CD14-positive monocyte (primary cell): ENCODE results near the gene ATPAF1. TPM values are rescaled to one million over a fixed set of nuclear protein-coding genes. Genes with fewer than 3 reads are reported as not detected.

ENCODE experiments used
- DNase-seq, 3 donors: peaks; one replicate each; pipeline ENCODE4 v3.0.0-alpha.2; 2011 to 2022
- H2AFZ ChIP-seq: 2 replicates; pipeline ENCODE4 v1.6.0; 2012; ENCODE audit warnings: mild to moderate bottlenecking, low read depth, low read length, inconsistent platforms; ENCODE audit not compliant: insufficient read depth, poor library complexity, severe bottlenecking
- H3K27ac ChIP-seq, 2 donors: 1 replicate in 1 of 2; 2 replicates in 1 of 2; pipeline ENCODE4 v1.5.1; 2012 to 2013; ENCODE audit warnings: low read length in 2 of 2, control low read depth in 1 of 2, inconsistent platforms in 1 of 2, low read depth in 1 of 2, mild to moderate bottlenecking in 1 of 2
- H3K27me3 ChIP-seq, 2 donors: one replicate each; pipeline versions ENCODE4 v1.6.0 to v1.6.1; 2011 to 2013; ENCODE audit warnings: low read length in 2 of 2; ENCODE audit not compliant: control insufficient read depth in 2 of 2, insufficient read depth in 2 of 2
- H3K36me3 ChIP-seq, 2 donors: replicated peaks in 1 of 2; 1 replicate in 1 of 2; 2 replicates in 1 of 2; pipeline versions ENCODE4 v1.5.1 to v1.6.1; 2012 to 2013; ENCODE audit warnings: low read length in 2 of 2, control low read depth in 1 of 2, inconsistent platforms in 1 of 2, mild to moderate bottlenecking in 1 of 2; ENCODE audit not compliant: insufficient read depth in 2 of 2, control insufficient read depth in 1 of 2
- H3K4me1 ChIP-seq, 2 donors: 1 replicate in 1 of 2; 2 replicates in 1 of 2; pipeline versions ENCODE4 v1.5.1 to v1.6.1; 2012 to 2013; ENCODE audit warnings: low read length in 2 of 2, control low read depth in 1 of 2, inconsistent platforms in 1 of 2, mild to moderate bottlenecking in 1 of 2, moderate library complexity in 1 of 2; ENCODE audit not compliant: insufficient read depth in 2 of 2, control insufficient read depth in 1 of 2
- H3K4me2 ChIP-seq: replicated peaks from 2 replicates; pipeline ENCODE3; 2012; ENCODE audit warnings: low read length, moderate library complexity, mild to moderate bottlenecking; ENCODE audit not compliant: poor library complexity, severe bottlenecking; ENCODE audit errors: extremely low read depth
- H3K4me3 ChIP-seq, 3 experiments: fragments of 200-600 bp in 1 of 3; sonication (generic) in 1 of 3; replicated peaks in 1 of 3; 1 replicate in 2 of 3; 2 replicates in 1 of 3; pipeline ENCODE4 v1.5.1; 2011 to 2013; ENCODE audit warnings: low read length in 3 of 3, mild to moderate bottlenecking in 3 of 3, control low read depth in 2 of 3, low read depth in 2 of 3, inconsistent platforms in 1 of 3, moderate library complexity in 1 of 3
- H3K79me2 ChIP-seq: 2 replicates; pipeline ENCODE4 v1.6.0; 2012; ENCODE audit warnings: mild to moderate bottlenecking, control low read depth, inconsistent platforms, low read length, moderate library complexity; ENCODE audit not compliant: insufficient read depth
- H3K9ac ChIP-seq: 2 replicates; pipeline ENCODE4 v1.6.0; 2017; ENCODE audit warnings: low read length, mild to moderate bottlenecking; ENCODE audit not compliant: insufficient read depth, poor library complexity, severe bottlenecking
- H3K9me3 ChIP-seq, 2 donors: replicated peaks in 1 of 2; 1 replicate in 1 of 2; 2 replicates in 1 of 2; pipeline versions ENCODE4 v1.5.1 to v1.6.1; 2012 to 2013; ENCODE audit warnings: low read length in 2 of 2, control low read depth in 1 of 2; ENCODE audit not compliant: control insufficient read depth in 1 of 2, insufficient read depth in 1 of 2
- H4K20me1 ChIP-seq: 2 replicates; pipeline ENCODE4 v1.6.0; 2012; ENCODE audit warnings: mild to moderate bottlenecking, low read length, control low read depth, moderate library complexity; ENCODE audit not compliant: insufficient read depth
- H3K27ac Mint-ChIP-seq, 7 donors: one replicate each; pipeline ENCODE4 v1.8.0; 2020; ENCODE audit warnings: mild to moderate bottlenecking in 7 of 7, mixed read lengths in 7 of 7, moderate library complexity in 6 of 7, inconsistent platforms in 2 of 7
- H3K27me3 Mint-ChIP-seq, 3 donors: one replicate each; pipeline ENCODE4 v1.8.0; 2021 to 2022; ENCODE audit warnings: low read depth in 3 of 3, mild to moderate bottlenecking in 3 of 3, mixed read lengths in 3 of 3, moderate library complexity in 3 of 3, inconsistent platforms in 1 of 3
- H3K36me3 Mint-ChIP-seq, 2 donors: one replicate each; pipeline ENCODE4 v1.8.0; 2020; ENCODE audit warnings: mixed read lengths in 2 of 2, inconsistent platforms in 1 of 2, mild to moderate bottlenecking in 1 of 2
- H3K4me1 Mint-ChIP-seq: one replicate; pipeline ENCODE4 v1.8.0; 2020; ENCODE audit warnings: mild to moderate bottlenecking, mixed read lengths
- H3K4me3 Mint-ChIP-seq, 2 donors: one replicate each; pipeline ENCODE4 v1.8.0; 2020; ENCODE audit warnings: mild to moderate bottlenecking in 2 of 2, mixed read lengths in 2 of 2, moderate library complexity in 1 of 2
- H3K9me3 Mint-ChIP-seq, 7 donors: one replicate each; pipeline ENCODE4 v1.8.0; 2020 to 2022; ENCODE audit warnings: mixed read lengths in 7 of 7, mild to moderate bottlenecking in 6 of 7, moderate library complexity in 6 of 7, inconsistent platforms in 2 of 7
- WGBS: methylation state at CpG from one replicate; pipeline ENCODE4 v1.1.5; 2013; ENCODE audit warnings: missing lambda C conversion rate; ENCODE audit not compliant: insufficient coverage; 5-methylcytosine and 5-hydroxymethylcytosine counted together
- intact Hi-C, 2 donors: fragments of 100-400 bp; cut with micrococcal nuclease; formaldehyde crosslinking; loops; one replicate each; pipeline versions ENCODE4 v1.15.0 to v1.15.1; 2023
- polyA plus RNA-seq, 3 donors: library from polyadenylated mRNA; depleted of rRNA in 1 of 3; unstranded in 2 of 3; stranded (reverse) in 1 of 3; fragments of 300-500 nt in 2 of 3; fragments of >200 nt in 1 of 3; fragmentation: Illumina TruSeq in 2 of 3; gene quantifications; 1 replicate in 2 of 3; 2 replicates in 1 of 3; pipeline ENCODE4 v1.2.3, GENCODE V29; 2012 to 2021
- TF ChIP-seq, protein P1 (sequence below): fragments of 200-600 bp; IDR thresholded peaks from one replicate; pipeline ENCODE4 v1.8.0; 2022; ENCODE audit warnings: antibody characterized with exemption, mild to moderate bottlenecking

ATPAF1 gene
- polyA plus RNA-seq, 3 donors = 16.9 to 45.4 (median 33.4) TPM

DNA sequence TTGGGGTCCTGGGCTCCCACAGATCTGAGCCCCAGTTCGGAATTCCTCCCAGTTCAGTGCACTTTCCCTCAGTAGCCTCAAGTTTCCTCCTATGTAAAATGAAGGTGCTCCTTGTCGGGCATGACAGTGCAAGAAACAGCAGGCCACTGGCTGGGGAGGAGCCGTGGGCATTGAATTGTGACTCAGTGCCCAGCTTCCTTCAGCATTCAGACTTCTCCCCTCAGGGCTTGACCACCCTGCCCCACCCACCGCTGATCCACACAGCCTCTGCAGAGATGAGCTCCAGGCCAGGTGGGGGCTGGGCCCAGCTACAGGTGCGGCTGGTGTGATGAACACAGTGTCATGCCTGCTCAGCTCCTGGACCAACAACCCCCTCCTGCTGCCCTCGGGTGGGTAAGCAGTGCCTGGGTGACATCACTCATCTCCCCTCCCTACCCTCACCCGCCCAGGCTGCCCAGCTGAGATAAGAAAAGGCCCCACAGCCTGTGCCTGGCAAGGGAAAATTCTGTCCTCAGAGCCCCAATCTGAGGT lies 56.4 kb downstream of the ATPAF1 start:
- Histone ChIP-seq H4K20me1 (peaks cover 74% of the 10 kb centered on the region), H3K36me3 (peaks cover 28 to 55% of the 10 kb centered on the region in 2 donors), H3K79me2 (peaks cover 51% of the 10 kb centered on the region), H3K9ac (peak overlapping the region; percentile 4), H3K4me2 (peak overlapping the region; percentile 23), H3K27ac (peak overlapping the region in 1 of 2 donors; percentile 37), H3K4me3 (no peak overlapping the region), H3K9me3 (no peaks in the 10 kb centered on the region), H2AFZ (no peak overlapping the region), H3K27me3 (no peaks in the 10 kb centered on the region), H3K4me1 (peaks cover 44 to 50% of the 10 kb centered on the region in 2 donors)
- peaks cover 52% of the 10 kb centered on the region for H3K4me1 Mint-ChIP-seq
- H3K36me3 Mint-ChIP-seq = peaks cover 51 to 61% of the 10 kb centered on the region in 2 donors
- peak in 2 of 3 donors; percentile 16 to 45 for DNase-seq
- H3K9me3 Mint-ChIP-seq = peaks cover 0 to 1% (median 0%) of the 10 kb centered on the region in 7 donors
- TF ChIP-seq, protein P1, sequence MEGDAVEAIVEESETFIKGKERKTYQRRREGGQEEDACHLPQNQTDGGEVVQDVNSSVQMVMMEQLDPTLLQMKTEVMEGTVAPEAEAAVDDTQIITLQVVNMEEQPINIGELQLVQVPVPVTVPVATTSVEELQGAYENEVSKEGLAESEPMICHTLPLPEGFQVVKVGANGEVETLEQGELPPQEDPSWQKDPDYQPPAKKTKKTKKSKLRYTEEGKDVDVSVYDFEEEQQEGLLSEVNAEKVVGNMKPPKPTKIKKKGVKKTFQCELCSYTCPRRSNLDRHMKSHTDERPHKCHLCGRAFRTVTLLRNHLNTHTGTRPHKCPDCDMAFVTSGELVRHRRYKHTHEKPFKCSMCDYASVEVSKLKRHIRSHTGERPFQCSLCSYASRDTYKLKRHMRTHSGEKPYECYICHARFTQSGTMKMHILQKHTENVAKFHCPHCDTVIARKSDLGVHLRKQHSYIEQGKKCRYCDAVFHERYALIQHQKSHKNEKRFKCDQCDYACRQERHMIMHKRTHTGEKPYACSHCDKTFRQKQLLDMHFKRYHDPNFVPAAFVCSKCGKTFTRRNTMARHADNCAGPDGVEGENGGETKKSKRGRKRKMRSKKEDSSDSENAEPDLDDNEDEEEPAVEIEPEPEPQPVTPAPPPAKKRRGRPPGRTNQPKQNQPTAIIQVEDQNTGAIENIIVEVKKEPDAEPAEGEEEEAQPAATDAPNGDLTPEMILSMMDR = no peak
- H3K4me3 Mint-ChIP-seq = peak overlapping the region in 1 of 2 donors; percentile 31
- peak overlapping the region in 6 of 7 donors; percentile 19 to 78 (median 54) for H3K27ac Mint-ChIP-seq
- 100% methylated on average over 2 of the region's 7 CpGs for WGBS
- peaks cover 0 to 2% (median 0%) of the 10 kb centered on the region in 3 donors for H3K27me3 Mint-ChIP-seq
- intact Hi-C loops = loop anchor here in 1 of 2 donors (10.0 kb wide), 1 partner anchor 103 kb away; the partner anchor contains the start of gene EFCAB14

DNA sequence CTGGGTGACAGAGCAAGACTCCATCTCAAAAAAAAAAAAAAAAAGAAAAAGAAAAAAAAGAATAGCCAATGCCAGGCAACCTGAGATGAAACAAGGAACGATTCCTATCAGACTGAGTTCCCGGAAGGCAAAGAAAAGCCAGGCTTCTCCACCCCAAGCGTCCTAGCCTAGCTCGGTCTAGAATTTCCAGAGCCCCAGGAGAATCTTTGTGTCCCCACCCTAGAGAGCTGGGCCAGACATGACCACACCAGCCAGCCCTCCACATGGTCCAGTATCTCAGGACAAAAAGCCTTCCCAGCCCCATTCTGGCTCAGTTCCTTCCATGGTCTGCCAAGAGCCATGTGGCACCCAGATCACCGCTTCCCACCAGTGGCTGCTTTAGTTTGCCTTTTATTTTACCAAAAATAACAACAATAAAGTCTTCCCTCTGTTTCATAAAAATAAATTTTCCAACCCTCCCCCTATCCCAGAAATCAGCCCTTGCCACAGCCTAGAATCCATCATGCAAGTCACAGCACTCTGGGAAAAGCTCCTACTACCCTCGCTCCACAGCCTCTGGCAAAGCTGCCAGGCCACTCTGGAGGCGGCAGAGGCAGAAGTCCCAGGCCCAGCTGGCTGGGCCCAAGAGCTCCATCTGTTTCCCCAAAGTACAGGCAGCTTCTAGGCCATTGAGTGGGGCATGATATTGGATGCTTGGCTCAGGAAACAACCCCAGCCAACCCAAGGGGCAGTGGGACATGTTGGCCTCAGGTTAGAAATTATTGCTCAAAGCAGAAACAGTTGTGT lies 60.6 kb downstream of the ATPAF1 start:
- Histone ChIP-seq H3K79me2 (peaks cover 29% of the 10 kb centered on the region), H3K36me3 (peaks cover 24 to 50% of the 10 kb centered on the region in 2 donors), H3K9me3 (no peaks in the 10 kb centered on the region), H3K4me3 (no peak overlapping the region), H4K20me1 (peaks cover 54% of the 10 kb centered on the region), H3K27ac (no peak overlapping the region), H3K4me2 (no peak overlapping the region), H3K9ac (no peak overlapping the region), H3K4me1 (peaks cover 29 to 41% of the 10 kb centered on the region in 2 donors), H3K27me3 (no peaks in the 10 kb centered on the region), H2AFZ (no peak overlapping the region)
- WGBS = 97% methylated on average over 6 of the region's 7 CpGs
- Mint-ChIP-seq H3K4me1 (peaks cover 43% of the 10 kb centered on the region), H3K4me3 (no peak overlapping the region), H3K27ac (peak overlapping the region in 1 of 7 donors; percentile 1), H3K36me3 (peaks cover 54 to 62% of the 10 kb centered on the region in 2 donors), H3K27me3 (no peaks in the 10 kb centered on the region), H3K9me3 (peaks cover 0 to 1% (median 0%) of the 10 kb centered on the region in 7 donors)
- DNase-seq = no peak
- intact Hi-C loops = no loop called here
- TF ChIP-seq, protein P1 = no peak
